ENCODE measurements around the gene TPPP2. TPM values are rescaled to one million over a fixed set of nuclear protein-coding genes. Genes with fewer than 3 reads are reported as not detected.

Gene TPPP2
- total RNA-seq, 1 donor from 2014 or later = not detected

- Histone ChIP-seq H3K9me3 (no peaks in the 10 kb centered on the region), H3K36me3 (peaks cover 22 to 23% of the 10 kb centered on the region in 2 donors), H3K4me1 (peaks cover 11 to 25% of the 10 kb centered on the region in 2 donors), H3K4me3 (peak overlapping the region; percentile 68 to 83), H3K27ac (peak overlapping the region; percentile 95 to 96), H3K27me3 (no peaks in the 10 kb centered on the region)
- no peak for TF ChIP-seq CTCF (IDR thresholded peaks at IDR 0.05)
- DNase-seq (ENCODE audit: low spot score in 2 of 2) = peak in 1 of 2 donors; percentile 75
- intact Hi-C loops (cut with DNase I) = loop anchor here (1.0 kb wide), 1 partner anchor 17 kb away; no protein-coding TSS in a partner anchor
These were observed 40.7 kb downstream of the TPPP2 start for GRCh38 chr14:21070610-21071224.

GRCh38 chr14:21071225-21072030 lies 41.4 kb downstream of the TPPP2 start:
- H3K36me3 ChIP-seq = peaks cover 29 to 30% of the 10 kb centered on the region in 2 donors
- no peak for TF ChIP-seq CTCF (IDR thresholded peaks at IDR 0.05)
- H3K4me1 ChIP-seq = peaks cover 11 to 25% of the 10 kb centered on the region in 2 donors
- DNase-seq (ENCODE audit: low spot score in 2 of 2) = peak; percentile 72 to 95
- intact Hi-C loops (cut with DNase I) = loop anchor here (1.0 kb wide), 1 partner anchor 16 kb away; no protein-coding TSS in a partner anchor
- H3K9me3 ChIP-seq = no peaks in the 10 kb centered on the region
- no peaks in the 10 kb centered on the region for H3K27me3 ChIP-seq
- peak overlapping the region; percentile 95 to 96 for H3K27ac ChIP-seq
- peak overlapping the region; percentile 68 to 83 for H3K4me3 ChIP-seq

GRCh38 chr14:21072031-21072473 lies 42.0 kb downstream of the TPPP2 start:
- DNase-seq (ENCODE audit: low spot score in 2 of 2) = no peak
- H3K36me3 ChIP-seq = peaks cover 35 to 36% of the 10 kb centered on the region in 2 donors
- H3K4me3 ChIP-seq = peak overlapping the region; percentile 68 to 83
- no peaks in the 10 kb centered on the region for H3K9me3 ChIP-seq
- peak in 1 of 3 experiments; percentile 6 for TF ChIP-seq CTCF (IDR thresholded peaks at IDR 0.05)
- H3K4me1 ChIP-seq = peaks cover 11 to 25% of the 10 kb centered on the region in 2 donors
- intact Hi-C loops (cut with DNase I) = no loop called here
- peak overlapping the region; percentile 95 to 96 for H3K27ac ChIP-seq
- H3K27me3 ChIP-seq = no peaks in the 10 kb centered on the region

- peak overlapping the region; percentile 95 to 96 for H3K27ac ChIP-seq
- no peaks in the 10 kb centered on the region for H3K9me3 ChIP-seq
- no peak overlapping the region for H3K4me3 ChIP-seq
- H3K27me3 ChIP-seq = no peaks in the 10 kb centered on the region
- peaks cover 43 to 45% of the 10 kb centered on the region in 2 donors for H3K36me3 ChIP-seq
- no peak for TF ChIP-seq CTCF (IDR thresholded peaks at IDR 0.05)
- DNase-seq (ENCODE audit: low spot score in 2 of 2) = no peak
- intact Hi-C loops (cut with DNase I) = no loop called here
- peaks cover 11 to 25% of the 10 kb centered on the region in 2 donors for H3K4me1 ChIP-seq
These were observed 42.8 kb downstream of the TPPP2 start for GRCh38 chr14:21072781-21073339.

- Histone ChIP-seq H3K4me3 (no peak overlapping the region), H3K9me3 (no peaks in the 10 kb centered on the region), H3K27ac (peak overlapping the region in 1 of 2 donors; percentile 96), H3K4me1 (peaks cover 11 to 21% of the 10 kb centered on the region in 2 donors), H3K27me3 (no peaks in the 10 kb centered on the region), H3K36me3 (peaks cover 53 to 55% of the 10 kb centered on the region in 2 donors)
- intact Hi-C loops (cut with DNase I) = no loop called here
- no peak for DNase-seq (ENCODE audit: low spot score in 2 of 2)
- no peak for TF ChIP-seq CTCF (IDR thresholded peaks at IDR 0.05)
These were observed 43.9 kb downstream of the TPPP2 start for GRCh38 chr14:21073921-21074320.

All from ascending aorta (tissue), 2 donors.